ENCODE data around the gene DHH.

The DHH gene

GRCh38 chr12:49041881-49042484 is 52.6 kb downstream of the DHH start:
- no peaks in the 10 kb centered on the region for H3K27me3 ChIP-seq (ENCODE audit: low read length)
- no peaks in the 10 kb centered on the region for H3F3A ChIP-seq (ENCODE audit: insufficient read depth)
- H4K20me1 ChIP-seq (ENCODE audit: low read depth, low read length), result no peaks in the 10 kb centered on the region
- no peak overlapping the region for H3K4me3 ChIP-seq (ENCODE audit: insufficient read depth, low read length, poor library complexity, severe bottlenecking)
- TF ChIP-seq CTCF (IDR thresholded peaks at IDR 0.05; ENCODE audit: insufficient read depth, low read length, poor library complexity, severe bottlenecking) (no peak), EZH2phosphoT487 (conservative IDR thresholded peaks at IDR 0.05; ENCODE audit: low read length) (no peak)
- no peak overlapping the region for H3K9ac ChIP-seq (ENCODE audit: low read length)
- no peaks in the 10 kb centered on the region for H3K79me2 ChIP-seq (ENCODE audit: insufficient read depth, low read length)
- no peak overlapping the region for H3K27ac ChIP-seq (ENCODE audit: low read depth, low read length)
- peaks cover 4% of the 10 kb centered on the region for H3K36me3 ChIP-seq (ENCODE audit: low read length)
- H3K4me2 ChIP-seq (ENCODE audit: low read depth, low read length, poor library complexity, severe bottlenecking), result no peak overlapping the region
- H2AFZ ChIP-seq (ENCODE audit: low read depth, low read length, severe bottlenecking), result no peak overlapping the region
- no peaks in the 10 kb centered on the region for H3K9me3 ChIP-seq (ENCODE audit: insufficient read depth, low read length)
- H3K9me2 ChIP-seq (replicated peaks; ENCODE audit: insufficient read depth, low read length), result no peaks in the 10 kb centered on the region

GRCh38 chr12:49041036-49041880 is 53.3 kb downstream of the DHH start:
- no peaks in the 10 kb centered on the region for H4K20me1 ChIP-seq (ENCODE audit: low read depth, low read length)
- H3K36me3 ChIP-seq (ENCODE audit: low read length), result peaks cover 6% of the 10 kb centered on the region

GRCh38 chr12:49040364-49040855 is 54.2 kb downstream of the DHH start:
- no peaks in the 10 kb centered on the region for H4K20me1 ChIP-seq (ENCODE audit: low read depth, low read length)
- no peaks in the 10 kb centered on the region for H3K9me3 ChIP-seq (ENCODE audit: insufficient read depth, low read length)
- no peaks in the 10 kb centered on the region for H3K79me2 ChIP-seq (ENCODE audit: insufficient read depth, low read length)
- no peak for TF ChIP-seq CTCF (IDR thresholded peaks at IDR 0.05; ENCODE audit: insufficient read depth, low read length, poor library complexity, severe bottlenecking)
- no peak for TF ChIP-seq EZH2phosphoT487 (conservative IDR thresholded peaks at IDR 0.05; ENCODE audit: low read length)
- H3K27me3 ChIP-seq (ENCODE audit: low read length), result no peaks in the 10 kb centered on the region
- no peaks in the 10 kb centered on the region for H3K9me2 ChIP-seq (replicated peaks; ENCODE audit: insufficient read depth, low read length)
- H3F3A ChIP-seq (ENCODE audit: insufficient read depth), result no peaks in the 10 kb centered on the region
- H3K27ac ChIP-seq (ENCODE audit: low read depth, low read length), result no peak overlapping the region
- no peak overlapping the region for H2AFZ ChIP-seq (ENCODE audit: low read depth, low read length, severe bottlenecking)
- H3K4me3 ChIP-seq (ENCODE audit: insufficient read depth, low read length, poor library complexity, severe bottlenecking), result no peak overlapping the region
- H3K4me2 ChIP-seq (ENCODE audit: low read depth, low read length, poor library complexity, severe bottlenecking), result no peak overlapping the region
- H3K9ac ChIP-seq (ENCODE audit: low read length), result no peak overlapping the region
- peaks cover 6% of the 10 kb centered on the region for H3K36me3 ChIP-seq (ENCODE audit: low read length)

More at GRCh38 chr12:49041036-49041880, 53.3 kb downstream of the DHH start:
- TF ChIP-seq CTCF (IDR thresholded peaks at IDR 0.05; ENCODE audit: insufficient read depth, low read length, poor library complexity, severe bottlenecking) (no peak), EZH2phosphoT487 (conservative IDR thresholded peaks at IDR 0.05; ENCODE audit: low read length) (no peak)
- H3K9ac ChIP-seq (ENCODE audit: low read length), result no peak overlapping the region
- H3K4me3 ChIP-seq (ENCODE audit: insufficient read depth, low read length, poor library complexity, severe bottlenecking), result no peak overlapping the region
- no peak overlapping the region for H3K4me2 ChIP-seq (ENCODE audit: low read depth, low read length, poor library complexity, severe bottlenecking)
- no peaks in the 10 kb centered on the region for H3F3A ChIP-seq (ENCODE audit: insufficient read depth)
- H3K79me2 ChIP-seq (ENCODE audit: insufficient read depth, low read length), result no peaks in the 10 kb centered on the region
- H3K27ac ChIP-seq (ENCODE audit: low read depth, low read length), result no peak overlapping the region
- no peaks in the 10 kb centered on the region for H3K9me3 ChIP-seq (ENCODE audit: insufficient read depth, low read length)
- no peaks in the 10 kb centered on the region for H3K27me3 ChIP-seq (ENCODE audit: low read length)
- no peak overlapping the region for H2AFZ ChIP-seq (ENCODE audit: low read depth, low read length, severe bottlenecking)
- no peaks in the 10 kb centered on the region for H3K9me2 ChIP-seq (replicated peaks; ENCODE audit: insufficient read depth, low read length)
